Stomach (tissue), 9 donors: ENCODE data around the gene HOXB3. TPM values are rescaled to one million over a fixed set of nuclear protein-coding genes. Genes with fewer than 3 reads are reported as not detected.
A peak's percentile ranks its signal among the peaks of the same experiment; 100 is the strongest.

Experiments used
- DNase-seq, 2 donors: peaks; one replicate each; pipeline versions ENCODE4 v3.0.0 to v3.0.0-alpha.2; 2013 to 2019
- H3K27ac ChIP-seq, 5 donors: fragments of 200-600 bp in 4 of 5; sonication (generic) in 4 of 5; one replicate each; pipeline ENCODE4 v1.5.1; 2013 to 2019; ENCODE audit warnings: mild to moderate bottlenecking in 1 of 5, moderate library complexity in 1 of 5
- H3K27me3 ChIP-seq, 3 donors: fragments of 200-600 bp; sonication (generic); one replicate each; pipeline ENCODE4 v1.5.1; 2017 to 2019; ENCODE audit warnings: mixed run types in 1 of 3
- H3K36me3 ChIP-seq, 4 donors: fragments of 200-600 bp; sonication (generic); 1 replicate in 3 of 4; 2 replicates in 1 of 4; pipeline ENCODE4 v1.5.1; 2016 to 2019
- H3K4me1 ChIP-seq, 4 donors: fragments of 200-600 bp; sonication (generic); one replicate each; pipeline ENCODE4 v1.5.1; 2016 to 2019
- H3K4me3 ChIP-seq, 4 donors: fragments of 200-600 bp; sonication (generic) in 3 of 4; one replicate each; pipeline ENCODE4 v1.5.1; 2016 to 2019; ENCODE audit warnings: mild to moderate bottlenecking in 1 of 4
- H3K9me3 ChIP-seq, 4 donors: fragments of 200-600 bp; sonication (generic); one replicate each; pipeline ENCODE4 v1.5.1; 2016 to 2019
- CTCF ChIP-seq, 7 experiments: fragments of 450-650 bp in 4 of 7; fragments of 200-600 bp in 3 of 7; sonication (generic) in 3 of 7; IDR thresholded peaks; one replicate each; pipeline ENCODE4 v1.5.1; 2016 to 2019; ENCODE audit warnings: antibody characterized with exemption in 7 of 7, control low read depth in 2 of 7, mild to moderate bottlenecking in 1 of 7
- EP300 ChIP-seq: sonication (generic); formaldehyde crosslinking; IDR thresholded peaks from one replicate; pipeline ENCODE4 v1.6.1; 2017; ENCODE audit warnings: antibody characterized with exemption
- POLR2A ChIP-seq, 4 donors: fragments of 450-650 bp; IDR thresholded peaks; one replicate each; pipeline ENCODE4 v1.6.1; 2016; ENCODE audit warnings: antibody characterized with exemption in 4 of 4, control low read depth in 2 of 4, mild to moderate bottlenecking in 1 of 4, moderate library complexity in 1 of 4
- POLR2AphosphoS5 ChIP-seq, 3 donors: sonication (generic); formaldehyde crosslinking; IDR thresholded peaks; one replicate each; pipeline ENCODE4 v1.6.1; 2016; ENCODE audit warnings: antibody characterized with exemption in 3 of 3
- WGBS, 5 donors: extraction: QIAGEN DNeasy Blood & Tissue Kit in 3 of 5; methylation state at CpG; one replicate each; pipeline versions ENCODE4 v1.1.5 to v1.1.7; 2013 to 2018; 5-methylcytosine and 5-hydroxymethylcytosine counted together
- intact Hi-C: fragments of 100-400 bp; cut with DNase I; formaldehyde crosslinking; loops from one replicate; pipeline ENCODE4 v1.15.1; 2023; ENCODE audit warnings: low total_unique reads
- polyA plus RNA-seq, 3 donors: library from polyadenylated mRNA; stranded (reverse); fragments of 200-250 nt; gene quantifications; one replicate each; pipeline ENCODE4 v1.2.3, GENCODE V29; 2013
- total RNA-seq, 5 donors: library from RNA; depleted of rRNA; stranded (reverse); fragments of >200 nt; gene quantifications; one replicate each; pipeline versions ENCODE4 v1.1.0 to v1.2.3, GENCODE V29; 2014 to 2016
- donor health status: healthy with polysubstance abuse.
- donor health status: Bipolar disorder and iron deficiency.
- donor health status: healthy.

Gene HOXB3
- total and polyA plus RNA-seq, 8 donors: 2.8 to 77.6 (median 10.3) TPM

GRCh38 chr17:48599354-48599753 lies 9.3 kb upstream of the HOXB3 start:
- peak overlapping the region in 3 of 5 donors; percentile 14 to 95 (median 93) for H3K27ac ChIP-seq
- WGBS, 5 donors: 37 to 65% (median 51%) methylated on average over 5 of the region's 5 CpGs
- intact Hi-C loops: no loop called here
- DNase-seq: no peak
- no peaks in the 10 kb centered on the region for H3K9me3 ChIP-seq
- H3K4me3 ChIP-seq: no peak overlapping the region
- peaks cover 0 to 100% (median 99%) of the 10 kb centered on the region in 3 donors for H3K27me3 ChIP-seq
- H3K4me1 ChIP-seq: peaks cover 6 to 86% (median 64%) of the 10 kb centered on the region in 4 donors
- no peak for TF ChIP-seq POLR2A (IDR thresholded peaks at IDR 0.05)
- TF ChIP-seq POLR2AphosphoS5 (IDR thresholded peaks at IDR 0.05): no peak
- H3K36me3 ChIP-seq: no peaks in the 10 kb centered on the region

GRCh38 chr17:48598736-48599135 lies 8.7 kb upstream of the HOXB3 start:
- Histone ChIP-seq H3K27me3 (peaks cover 0 to 100% (median 99%) of the 10 kb centered on the region in 3 donors), H3K27ac (peak overlapping the region in 4 of 5 donors; percentile 6 to 95 (median 92)), H3K4me3 (peak overlapping the region in 2 of 4 donors; percentile 55 to 58), H3K36me3 (no peaks in the 10 kb centered on the region), H3K4me1 (peaks cover 8 to 93% (median 69%) of the 10 kb centered on the region in 4 donors), H3K9me3 (no peaks in the 10 kb centered on the region)
- WGBS, 5 donors: 23 to 50% (median 31%) methylated on average over 7 of the region's 7 CpGs
- no peak for DNase-seq
- TF ChIP-seq EP300 (no peak), POLR2A (IDR thresholded peaks at IDR 0.05) (no peak)
- intact Hi-C loops: no loop called here

GRCh38 chr17:48597778-48598631 lies 8.0 kb upstream of the HOXB3 start:
- peak overlapping the region; percentile 79 to 95 (median 93) for H3K27ac ChIP-seq
- peaks cover 2 to 100% (median 97%) of the 10 kb centered on the region in 3 donors for H3K27me3 ChIP-seq
- 1 to 3% (median 2%) methylated on average over 65 to 68 of the region's 68 CpGs for WGBS, 5 donors
- TF ChIP-seq EP300 (no peak), POLR2AphosphoS5 (IDR thresholded peaks at IDR 0.05) (peak in 2 of 3 donors; percentile 31 to 73), POLR2A (IDR thresholded peaks at IDR 0.05) (no peak)
- peak; percentile 47 to 87 for DNase-seq
- peak overlapping the region; percentile 52 to 58 (median 56) for H3K4me3 ChIP-seq
- intact Hi-C loops: no loop called here
- H3K4me1 ChIP-seq: peaks cover 8 to 99% (median 73%) of the 10 kb centered on the region in 4 donors
- no peaks in the 10 kb centered on the region for H3K36me3 ChIP-seq
- no peaks in the 10 kb centered on the region for H3K9me3 ChIP-seq

GRCh38 chr17:48597528-48597777 lies 7.4 kb upstream of the HOXB3 start:
- TF ChIP-seq CTCF (IDR thresholded peaks at IDR 0.05) (no peak), POLR2AphosphoS5 (IDR thresholded peaks at IDR 0.05) (no peak), EP300 (no peak), POLR2A (IDR thresholded peaks at IDR 0.05) (no peak)
- intact Hi-C loops: no loop called here
- 2 to 7% (median 3%) methylated on average over 9 to 16 of the region's 16 CpGs for WGBS, 5 donors
- Histone ChIP-seq H3K4me3 (peak overlapping the region; percentile 52 to 58 (median 56)), H3K36me3 (no peaks in the 10 kb centered on the region), H3K27ac (peak overlapping the region; percentile 79 to 95 (median 93)), H3K4me1 (peaks cover 8 to 99% (median 71%) of the 10 kb centered on the region in 4 donors), H3K27me3 (peaks cover 3 to 100% (median 97%) of the 10 kb centered on the region in 3 donors), H3K9me3 (no peaks in the 10 kb centered on the region)
- no peak for DNase-seq

- Histone ChIP-seq H3K27me3 (peaks cover 3 to 100% (median 97%) of the 10 kb centered on the region in 3 donors), H3K4me3 (peak overlapping the region; percentile 52 to 58 (median 56)), H3K9me3 (no peaks in the 10 kb centered on the region), H3K4me1 (peaks cover 8 to 99% (median 68%) of the 10 kb centered on the region in 4 donors), H3K36me3 (no peaks in the 10 kb centered on the region), H3K27ac (peak overlapping the region; percentile 79 to 95 (median 93))
- no peak for TF ChIP-seq CTCF (IDR thresholded peaks at IDR 0.05)
- TF ChIP-seq POLR2A (IDR thresholded peaks at IDR 0.05): no peak
- TF ChIP-seq POLR2AphosphoS5 (IDR thresholded peaks at IDR 0.05): peak in 1 of 3 donors; percentile 40
- TF ChIP-seq EP300: no peak
- 8 to 11% (median 9%) methylated on average over 25 to 26 of the region's 26 CpGs for WGBS, 5 donors
- DNase-seq: no peak
- intact Hi-C loops: no loop called here
Measured at GRCh38 chr17:48596735-48597527, 6.9 kb upstream of the HOXB3 start.
